ENCODE results near the gene KIAA1328. TPM values are rescaled to one million over a fixed set of nuclear protein-coding genes. Genes with fewer than 3 reads are reported as not detected.

Gene KIAA1328
- polyA plus RNA-seq, 1 donor from 2014 or later, result 8.5 TPM

GRCh38 chr18:36812678-36813077 is 16.2 kb upstream of the KIAA1328 start:
- H4K20me1 ChIP-seq (ENCODE audit: insufficient read depth), result no peaks in the 10 kb centered on the region
- H3K9me2 ChIP-seq (ENCODE audit: insufficient read depth, low read length), result no peaks in the 10 kb centered on the region
- no peaks in the 10 kb centered on the region for H3F3A ChIP-seq (ENCODE audit: insufficient read depth, low read length, poor library complexity, severe bottlenecking)
- no peaks in the 10 kb centered on the region for H3K79me2 ChIP-seq (replicated peaks; ENCODE audit: insufficient read depth, low read length)
- no peak overlapping the region for H2AFZ ChIP-seq (ENCODE audit: low read depth, low read length)
- no peak overlapping the region for H3K4me2 ChIP-seq (ENCODE audit: low read length)
- H3K9me3 ChIP-seq (ENCODE audit: low read length), result no peaks in the 10 kb centered on the region
- H3K27me3 ChIP-seq (ENCODE audit: insufficient read depth, low read depth, low read length), result no peaks in the 10 kb centered on the region
- no peak overlapping the region for H3K4me3 ChIP-seq (ENCODE audit: low read length)
- TF ChIP-seq EZH2 (IDR thresholded peaks at IDR 0.05; ENCODE audit: borderline replicate concordance, insufficient read depth, low read length, poor library complexity, severe bottlenecking) (no peak), POLR2AphosphoS5 (IDR thresholded peaks at IDR 0.05) (no peak), REST (IDR thresholded peaks at IDR 0.05; ENCODE audit: borderline replicate concordance) (no peak)
- H3K36me3 ChIP-seq (ENCODE audit: insufficient read depth, low read length), result peaks cover 5% of the 10 kb centered on the region
- H3K9ac ChIP-seq (ENCODE audit: low read length), result no peak overlapping the region
- no peak overlapping the region for H3K27ac ChIP-seq (ENCODE audit: low read length)

- Histone ChIP-seq H3F3A (ENCODE audit: insufficient read depth, low read length, poor library complexity, severe bottlenecking) (no peaks in the 10 kb centered on the region), H2AFZ (ENCODE audit: low read depth, low read length) (no peak overlapping the region), H3K27me3 (ENCODE audit: insufficient read depth, low read depth, low read length) (no peaks in the 10 kb centered on the region), H3K9me3 (ENCODE audit: low read length) (no peaks in the 10 kb centered on the region), H3K9me2 (ENCODE audit: insufficient read depth, low read length) (no peaks in the 10 kb centered on the region), H3K36me3 (ENCODE audit: insufficient read depth, low read length) (peaks cover 5% of the 10 kb centered on the region), H3K4me3 (ENCODE audit: low read length) (no peak overlapping the region), H3K9ac (ENCODE audit: low read length) (no peak overlapping the region), H3K4me2 (ENCODE audit: low read length) (no peak overlapping the region), H4K20me1 (ENCODE audit: insufficient read depth) (no peaks in the 10 kb centered on the region), H3K27ac (ENCODE audit: low read length) (no peak overlapping the region), H3K79me2 (replicated peaks; ENCODE audit: insufficient read depth, low read length) (no peaks in the 10 kb centered on the region)
- TF ChIP-seq POLR2AphosphoS5 (IDR thresholded peaks at IDR 0.05), result no peak
- TF ChIP-seq EP300 (conservative IDR thresholded peaks at IDR 0.05; ENCODE audit: poor library complexity, severe bottlenecking), result no peak
- no peak for TF ChIP-seq SMC3 (conservative IDR thresholded peaks at IDR 0.05; ENCODE audit: poor library complexity)
- TF ChIP-seq EZH2 (IDR thresholded peaks at IDR 0.05; ENCODE audit: borderline replicate concordance, insufficient read depth, low read length, poor library complexity, severe bottlenecking), result no peak
Measured at GRCh38 chr18:36813101-36813775, 15.7 kb upstream of the KIAA1328 start.

GRCh38 chr18:36813824-36814223 is 15.1 kb upstream of the KIAA1328 start:
- no peak overlapping the region for H3K27ac ChIP-seq (ENCODE audit: low read length)
- H3F3A ChIP-seq (ENCODE audit: insufficient read depth, low read length, poor library complexity, severe bottlenecking), result no peaks in the 10 kb centered on the region
- no peak overlapping the region for H3K4me2 ChIP-seq (ENCODE audit: low read length)
- H3K9me3 ChIP-seq (ENCODE audit: low read length), result no peaks in the 10 kb centered on the region
- no peaks in the 10 kb centered on the region for H3K27me3 ChIP-seq (ENCODE audit: insufficient read depth, low read depth, low read length)
- peaks cover 10% of the 10 kb centered on the region for H3K36me3 ChIP-seq (ENCODE audit: insufficient read depth, low read length)
- H2AFZ ChIP-seq (ENCODE audit: low read depth, low read length), result no peak overlapping the region
- H3K9ac ChIP-seq (ENCODE audit: low read length), result no peak overlapping the region
- no peaks in the 10 kb centered on the region for H4K20me1 ChIP-seq (ENCODE audit: insufficient read depth)
- no peak for TF ChIP-seq CTCF (IDR thresholded peaks at IDR 0.05; ENCODE audit: poor library complexity, severe bottlenecking)
- no peak for TF ChIP-seq EZH2 (IDR thresholded peaks at IDR 0.05; ENCODE audit: borderline replicate concordance, insufficient read depth, low read length, poor library complexity, severe bottlenecking)
- no peak for TF ChIP-seq EP300 (conservative IDR thresholded peaks at IDR 0.05; ENCODE audit: poor library complexity, severe bottlenecking)
- no peak for TF ChIP-seq MXI1 (conservative IDR thresholded peaks at IDR 0.05; ENCODE audit: poor library complexity, severe bottlenecking)
- no peak for TF ChIP-seq RAD21 (conservative IDR thresholded peaks at IDR 0.05)
- no peak for TF ChIP-seq SMC3 (conservative IDR thresholded peaks at IDR 0.05; ENCODE audit: poor library complexity)
- no peak for TF ChIP-seq REST (IDR thresholded peaks at IDR 0.05; ENCODE audit: borderline replicate concordance)
- TF ChIP-seq TAF1 (IDR thresholded peaks at IDR 0.05; ENCODE audit: low read depth), result no peak
- no peak for TF ChIP-seq POLR2AphosphoS5 (IDR thresholded peaks at IDR 0.05)
- no peaks in the 10 kb centered on the region for H3K9me2 ChIP-seq (ENCODE audit: insufficient read depth, low read length)
- no peak overlapping the region for H3K4me3 ChIP-seq (ENCODE audit: low read length)
- no peaks in the 10 kb centered on the region for H3K79me2 ChIP-seq (replicated peaks; ENCODE audit: insufficient read depth, low read length)

Measured in neural cell (in vitro differentiated cells).